ENCODE results near the gene CDK5R2.

Gene CDK5R2

GRCh38 chr2:219010162-219010756 is 50.8 kb downstream of the CDK5R2 start:
- ChIA-PET POLR2A (interaction anchor here (0.6 kb wide), 1 partner anchor 112 kb away, joined by 4 read pairs; no protein-coding TSS in a partner anchor), CTCF (interaction anchor here (0.6 to 3.6 kb wide), 12 partner anchors 10 to 166 kb away, joined by 3 to 17 read pairs (median 4); partner anchors contain the start of gene CNPPD1)
- peak; percentile 56 for TF ChIP-seq CTCF (IDR thresholded peaks at IDR 0.05; ENCODE audit: control extremely low read depth, extremely low read depth, low read depth, missing control alignments)
- peak; percentile 69 for DNase-seq (ENCODE audit: extremely low spot score)

- ChIA-PET CTCF (interaction anchor here (0.7 to 2.7 kb wide), 12 partner anchors 9 to 165 kb away, joined by 3 to 13 read pairs (median 4); partner anchors contain the start of gene CNPPD1), POLR2A (interaction anchor here (0.6 to 0.7 kb wide), 2 partner anchors 113 to 299 kb away, joined by 4 to 5 read pairs; no protein-coding TSS in a partner anchor)
- no peak for TF ChIP-seq CTCF (IDR thresholded peaks at IDR 0.05; ENCODE audit: control extremely low read depth, extremely low read depth, low read depth, missing control alignments)
- no peak for DNase-seq (ENCODE audit: extremely low spot score)
Measured at GRCh38 chr2:219010873-219011272, 51.4 kb downstream of the CDK5R2 start.

All from GM10248 (cell line).